GM12865 (cell line): Measurements from ENCODE around the gene GPX7.

Experiments used
- DNase-seq: peaks from one replicate; pipeline ENCODE4 v3.0.0; 2010; ENCODE audit warnings: low read depth
- H3K4me3 ChIP-seq: 2 replicates; pipeline ENCODE4 v1.5.1; 2011; ENCODE audit warnings: mild to moderate bottlenecking, low read depth, low read length, control low read depth
- CTCF ChIP-seq: IDR thresholded peaks from 2 replicates; pipeline ENCODE4 v1.5.1; 2011; ENCODE audit warnings: low read length, control low read depth, low read depth, inconsistent platforms; ENCODE audit not compliant: insufficient read depth; ENCODE audit errors: missing control alignments

The GPX7 gene

GRCh38 chr1:52602856-52603600, 857 bp downstream of the GPX7 start:
- H3K4me3 ChIP-seq, result peak overlapping the region; percentile 53
- DNase-seq, result peak; percentile 15
- no peak for TF ChIP-seq CTCF

- DNase-seq, result no peak
- TF ChIP-seq CTCF, result no peak
- no peak overlapping the region for H3K4me3 ChIP-seq
These were observed 1.5 kb downstream of the GPX7 start for GRCh38 chr1:52603630-52604029.

GRCh38 chr1:52604063-52604770, 2.0 kb downstream of the GPX7 start:
- DNase-seq, result no peak
- TF ChIP-seq CTCF, result no peak
- no peak overlapping the region for H3K4me3 ChIP-seq

GRCh38 chr1:52613636-52614373, 11.6 kb downstream of the GPX7 start:
- no peak for TF ChIP-seq CTCF
- no peak for DNase-seq
- H3K4me3 ChIP-seq, result no peak overlapping the region

- TF ChIP-seq CTCF, result no peak
- no peak for DNase-seq
- no peak overlapping the region for H3K4me3 ChIP-seq
These were observed 12.5 kb downstream of the GPX7 start for GRCh38 chr1:52614671-52615070.

- no peak overlapping the region for H3K4me3 ChIP-seq
- TF ChIP-seq CTCF, result no peak
- no peak for DNase-seq
These were observed 13.4 kb downstream of the GPX7 start for GRCh38 chr1:52615489-52616042.
